H1 (cell line): ENCODE measurements around the gene RTKN2. TPM values are rescaled to one million over a fixed set of nuclear protein-coding genes. Genes with fewer than 3 reads are reported as not detected.

Experiments
- CTCF ChIA-PET: fragments of 300-600 bp; sonication (Branson Sonifier 250); formaldehyde crosslinking; loops from one replicate; lab custom pipeline; 2021; ENCODE audit not compliant: partially characterized antibody; lab: Charles Lee
- POLR2A ChIA-PET: fragments of 300-600 bp; sonication (Branson Sonifier 250); formaldehyde crosslinking; loops from one replicate; lab custom pipeline; 2021; ENCODE audit warnings: inconsistent platforms; ENCODE audit not compliant: partially characterized antibody; lab: Charles Lee
- DNase-seq, 2 experiments: peaks; one replicate each; pipeline versions ENCODE4 v3.0.0 to v3.0.0-alpha.2; 2010 to 2022; ENCODE audit warnings: low spot score in 2 of 2, low read depth in 1 of 2, mixed read lengths in 1 of 2
- FAIRE-seq: peaks from 2 replicates; lab custom pipeline; 2011; peaks lifted over from hg19 to GRCh38; lab: Jason Lieb, UNC
- H2AFZ ChIP-seq: 2 replicates; pipeline ENCODE4 v1.8.1; 2012; ENCODE audit warnings: low read length, inconsistent platforms
- H2AK5ac ChIP-seq: 2 replicates; pipeline ENCODE4 v1.6.1; 2013; ENCODE audit warnings: low read depth, low read length
- H2BK120ac ChIP-seq: replicated peaks from 2 replicates; pipeline ENCODE3; 2013; ENCODE audit warnings: low read depth, low read length, inconsistent platforms
- H2BK12ac ChIP-seq: 2 replicates; pipeline ENCODE4 v1.6.1; 2013; ENCODE audit warnings: low read depth, low read length
- H2BK15ac ChIP-seq: 2 replicates; pipeline ENCODE4 v1.6.1; 2013; ENCODE audit warnings: low read length
- H2BK20ac ChIP-seq: 2 replicates; pipeline ENCODE4 v1.6.1; 2013; ENCODE audit warnings: low read length
- H2BK5ac ChIP-seq: 2 replicates; pipeline ENCODE4 v1.6.1; 2013; ENCODE audit warnings: low read depth, low read length
- H3K14ac ChIP-seq: 2 replicates; pipeline ENCODE4 v1.6.1; 2013; ENCODE audit warnings: inconsistent platforms; ENCODE audit not compliant: insufficient read length
- H3K18ac ChIP-seq: 2 replicates; pipeline ENCODE4 v1.6.1; 2013; ENCODE audit warnings: low read length; ENCODE audit errors: extremely low read depth
- H3K23ac ChIP-seq: 2 replicates; pipeline ENCODE4 v1.6.1; 2013; ENCODE audit warnings: inconsistent platforms; ENCODE audit not compliant: insufficient read length
- H3K23me2 ChIP-seq: 2 replicates; pipeline ENCODE4 v1.6.1; 2013; ENCODE audit warnings: low read depth, low read length
- H3K27ac ChIP-seq: 2 replicates; pipeline ENCODE4 v1.6.1; 2011; ENCODE audit warnings: low read depth, low read length, inconsistent platforms
- H3K27me3 ChIP-seq, 4 experiments: replicated peaks in 1 of 4; 1 replicate in 1 of 4; 2 replicates in 3 of 4; pipeline versions ENCODE4 v1.6.1 to v1.8.1; 2011 to 2013; ENCODE audit warnings: low read length in 3 of 4, mild to moderate bottlenecking in 3 of 4, inconsistent platforms in 2 of 4, mixed read lengths in 2 of 4, moderate library complexity in 1 of 4; ENCODE audit not compliant: control insufficient read depth in 3 of 4, insufficient read depth in 3 of 4; ENCODE audit errors: extremely low read depth in 1 of 4
- H3K36me3 ChIP-seq, 4 experiments: 2 replicates each; pipeline versions ENCODE4 v1.6.1 to v1.8.1; 2011 to 2013; ENCODE audit warnings: mild to moderate bottlenecking in 4 of 4, low read length in 3 of 4, moderate library complexity in 2 of 4, control low read depth in 1 of 4, inconsistent platforms in 1 of 4; ENCODE audit not compliant: insufficient read depth in 4 of 4, control insufficient read depth in 2 of 4
- H3K4ac ChIP-seq: replicated peaks from 2 replicates; pipeline ENCODE3; 2013; ENCODE audit warnings: low read length, low read depth, mixed read lengths, inconsistent platforms; ENCODE audit not compliant: insufficient read length
- H3K4me1 ChIP-seq, 4 experiments: replicated peaks in 1 of 4; 1 replicate in 1 of 4; 2 replicates in 3 of 4; pipeline versions ENCODE4 v1.6.1 to v1.8.1; 2011 to 2013; ENCODE audit warnings: low read length in 3 of 4, inconsistent platforms in 2 of 4, mixed read lengths in 1 of 4; ENCODE audit not compliant: insufficient read depth in 4 of 4, control insufficient read depth in 3 of 4
- H3K4me2 ChIP-seq, 2 experiments: 2 replicates each; pipeline versions ENCODE4 v1.6.1 to v1.8.1; 2011 to 2013; ENCODE audit warnings: low read depth in 2 of 2, low read length in 2 of 2, control low read depth in 1 of 2, inconsistent platforms in 1 of 2, mild to moderate bottlenecking in 1 of 2; ENCODE audit not compliant: insufficient read depth in 1 of 2
- H3K4me3 ChIP-seq, 4 experiments: fragments of 200-600, 300-600 bp in 1 of 4; sonication (generic), shearing (Covaris generic), sonication (Bioruptor Twin) in 1 of 4; 2 replicates each; pipeline versions ENCODE4 v1.5.1 to v1.8.1; 2011 to 2016; ENCODE audit warnings: low read length in 4 of 4, low read depth in 3 of 4, control low read depth in 2 of 4, inconsistent platforms in 2 of 4, mild to moderate bottlenecking in 2 of 4, mixed read lengths in 1 of 4, moderate library complexity in 1 of 4; ENCODE audit not compliant: insufficient read depth in 2 of 4; ENCODE audit errors: extremely low read depth in 1 of 4
- H3K56ac ChIP-seq: replicated peaks from 2 replicates; pipeline ENCODE3; 2013; ENCODE audit warnings: low read depth, mild to moderate bottlenecking, mixed read lengths, low read length, inconsistent platforms; ENCODE audit not compliant: insufficient read length
- H3K79me1 ChIP-seq: 2 replicates; pipeline ENCODE4 v1.6.1; 2013; ENCODE audit warnings: low read depth, low read length, control low read depth
- H3K79me2 ChIP-seq, 2 experiments: 2 replicates each; pipeline versions ENCODE4 v1.6.1 to v1.8.1; 2012 to 2013; ENCODE audit warnings: low read length in 2 of 2, mild to moderate bottlenecking in 2 of 2, inconsistent platforms in 1 of 2; ENCODE audit not compliant: insufficient read depth in 2 of 2, control insufficient read depth in 1 of 2
- H3K9ac ChIP-seq, 4 experiments: replicated peaks in 1 of 4; 1 replicate in 1 of 4; 2 replicates in 3 of 4; pipeline versions ENCODE4 v1.6.1 to v1.8.1; 2011 to 2013; ENCODE audit warnings: low read depth in 3 of 4, low read length in 3 of 4, control low read depth in 2 of 4, mild to moderate bottlenecking in 2 of 4, moderate library complexity in 2 of 4, inconsistent platforms in 1 of 4; ENCODE audit errors: extremely low read depth in 1 of 4
- H3K9me3 ChIP-seq, 2 experiments: 2 replicates each; pipeline versions ENCODE4 v1.6.1 to v1.8.1; 2012 to 2013; ENCODE audit warnings: mild to moderate bottlenecking in 2 of 2, moderate library complexity in 2 of 2, control low read depth in 1 of 2, inconsistent platforms in 1 of 2, low read depth in 1 of 2, low read length in 1 of 2, mixed read lengths in 1 of 2; ENCODE audit not compliant: insufficient read depth in 2 of 2
- H4K20me1 ChIP-seq, 2 experiments: replicated peaks in 1 of 2; 2 replicates each; pipeline versions ENCODE3 to v1.8.1; 2011 to 2013; ENCODE audit warnings: inconsistent platforms in 2 of 2, low read length in 2 of 2, mild to moderate bottlenecking in 1 of 2; ENCODE audit not compliant: insufficient read depth in 2 of 2, control insufficient read depth in 1 of 2
- H4K5ac ChIP-seq: 2 replicates; pipeline ENCODE4 v1.6.1; 2013; ENCODE audit warnings: low read length, low read depth, mixed read lengths, inconsistent platforms; ENCODE audit not compliant: insufficient read length
- H4K8ac ChIP-seq: 2 replicates; pipeline ENCODE4 v1.8.0; 2013; ENCODE audit warnings: mild to moderate bottlenecking, moderate library complexity, low read length, inconsistent platforms; ENCODE audit not compliant: insufficient read depth; ENCODE audit errors: extremely low read depth
- H4K91ac ChIP-seq: replicated peaks from 2 replicates; pipeline ENCODE3; 2013; ENCODE audit warnings: low read length, mixed read lengths, inconsistent platforms; ENCODE audit not compliant: insufficient read length
- PHF8 ChIP-seq: fragments of 200-600 bp; sonication (generic); conservative IDR thresholded peaks from 2 replicates; pipeline ENCODE4 v1.7.1; 2012; ENCODE audit warnings: low read depth, mild to moderate bottlenecking, inconsistent platforms, low read length, moderate library complexity
- POU5F1 ChIP-seq: IDR thresholded peaks from 2 replicates; pipeline ENCODE4 v1.6.1; 2011; ENCODE audit warnings: low read depth, mild to moderate bottlenecking, low read length, moderate library complexity
- WGBS, 2 experiments: shearing (Covaris generic) in 1 of 2; methylation state at CpG; one replicate each; pipeline versions ENCODE4 v1.1.6 to v1.1.7; 2013 to 2015; ENCODE audit warnings: low lambda C conversion rate in 2 of 2, mixed read lengths in 2 of 2, inconsistent platforms in 1 of 2, low coverage in 1 of 2, missing lambda C conversion rate in 1 of 2; ENCODE audit not compliant: insufficient replicate concordance in 2 of 2, insufficient coverage in 1 of 2, insufficient read length in 1 of 2; ENCODE audit errors: extremely low coverage in 1 of 2, missing lambda C conversion rate in 1 of 2; 5-methylcytosine and 5-hydroxymethylcytosine counted together
- polyA plus RNA-seq, 7 experiments: library from polyadenylated mRNA; depleted of rRNA in 3 of 7; stranded (reverse) in 5 of 7; unstranded in 2 of 7; fragments of >200 nt in 5 of 7; fragments of 200-250 nt in 2 of 7; gene quantifications; 1 replicate in 5 of 7; 2 replicates in 1 of 7; 4 replicates in 1 of 7; pipeline versions ENCODE4 v1.2.1 to v1.2.3, GENCODE V29; 2011 to 2013; ENCODE audit warnings: missing spikeins in 2 of 7, mixed read lengths in 2 of 7
- total RNA-seq: library from RNA; stranded (reverse); fragmentation: NEBNext Ultra II Directional; extraction: Animal tissue kit (Norgen Biotek cat#: 25700); gene quantifications from 2 replicates; pipeline ENCODE4 v1.2.1, GENCODE V29; 2021

RTKN2 gene
- total and polyA plus RNA-seq, 2 of the 8 experiments (the other 6 are each of a cell fraction or from before 2014, with no cell fraction given): 5.1 to 24.6 TPM

- CTCF ChIA-PET: interaction anchor here (1.0 kb wide), 1 partner anchor 189 kb away, joined by 3 read pairs; no protein-coding TSS in a partner anchor
- TF ChIP-seq PHF8 (no peak), POU5F1 (no peak)
These were observed 31.1 kb downstream of the RTKN2 start for GRCh38 chr10:62237506-62237905.

More at GRCh38 chr10:62237506-62237905, 31.1 kb downstream of the RTKN2 start:
- Histone ChIP-seq H4K91ac (no peak overlapping the region), H3K14ac (no peak overlapping the region), H4K8ac (no peak overlapping the region), H3K9me3 (no peaks in the 10 kb centered on the region), H4K20me1 (no peaks in the 10 kb centered on the region), H2AFZ (no peak overlapping the region), H3K36me3 (peaks cover 0 to 12% (median 0%) of the 10 kb centered on the region in 4 experiments; a peak in 1 of 8 replicates), H3K27me3 (no peaks in the 10 kb centered on the region), H3K79me1 (no peaks in the 10 kb centered on the region), H3K23ac (no peak overlapping the region), H3K18ac (no peak overlapping the region), H3K27ac (no peak overlapping the region), H3K4me2 (no peak overlapping the region; a peak in 1 of 4 replicates), H2BK20ac (no peak overlapping the region), H3K4me1 (peaks cover 0 to 3% (median 1%) of the 10 kb centered on the region in 4 experiments; a peak in 1 of 7 replicates), H2AK5ac (no peak overlapping the region), H2BK120ac (no peak overlapping the region), H2BK5ac (no peak overlapping the region), H3K79me2 (no peaks in the 10 kb centered on the region), H4K5ac (no peak overlapping the region), H2BK12ac (no peak overlapping the region), H2BK15ac (no peak overlapping the region), H3K23me2 (no peaks in the 10 kb centered on the region), H3K56ac (no peak overlapping the region), H3K4me3 (no peak overlapping the region), H3K9ac (no peak overlapping the region), H3K4ac (no peak overlapping the region)
- POLR2A ChIA-PET: no interaction called here
- DNase-seq (no peak), FAIRE-seq (no peak)
- WGBS, 2 experiments: 84% methylated on average over 2 of the region's 2 CpGs; no CpG with 5 or more reads in 1 of the 2 experiments
